ENCODE data around the gene GAS2L3. TPM values are rescaled to one million over a fixed set of nuclear protein-coding genes. Genes with fewer than 3 reads are reported as not detected.

GAS2L3 gene
- polyA plus RNA-seq, 1 experiment = 9.1 TPM

DNA sequence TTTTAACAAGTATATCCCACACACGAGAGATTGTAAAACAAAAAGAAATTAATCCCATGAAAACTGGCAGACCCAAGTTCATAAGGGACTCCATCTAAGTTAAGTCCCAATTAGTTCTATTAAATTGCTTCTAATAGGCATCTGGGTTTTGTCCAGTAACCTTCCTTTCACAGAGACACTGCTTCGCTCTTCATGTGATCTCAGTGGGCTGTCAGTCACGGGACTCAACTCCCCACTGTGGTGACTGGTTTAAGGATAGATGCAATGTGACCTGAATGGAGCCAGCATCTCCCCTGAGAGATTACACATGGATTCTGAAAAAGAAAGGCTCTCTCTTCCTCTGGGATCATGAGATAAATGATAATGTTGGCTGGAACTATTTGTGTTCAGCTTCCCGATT, 96.4 kb downstream of the GAS2L3 start:
- Histone ChIP-seq H3K27ac (ENCODE audit: low read depth, low read length) (no peak overlapping the region), H3K9me3 (ENCODE audit: control insufficient read depth, insufficient read depth, low read length) (no peaks in the 10 kb centered on the region), H3K4me3 (ENCODE audit: low read depth, low read length) (no peak overlapping the region), H3K27me3 (ENCODE audit: control insufficient read depth, insufficient read depth, low read length) (no peaks in the 10 kb centered on the region)
- no peak for DNase-seq (ENCODE audit: low read depth, low spot score)
- ChIA-PET POLR2A (no interaction called here), CTCF (interaction anchor here (1.0 kb wide), 1 partner anchor 11 kb away, joined by 3 read pairs; no protein-coding TSS in a partner anchor)
- TF ChIP-seq, protein P1, sequence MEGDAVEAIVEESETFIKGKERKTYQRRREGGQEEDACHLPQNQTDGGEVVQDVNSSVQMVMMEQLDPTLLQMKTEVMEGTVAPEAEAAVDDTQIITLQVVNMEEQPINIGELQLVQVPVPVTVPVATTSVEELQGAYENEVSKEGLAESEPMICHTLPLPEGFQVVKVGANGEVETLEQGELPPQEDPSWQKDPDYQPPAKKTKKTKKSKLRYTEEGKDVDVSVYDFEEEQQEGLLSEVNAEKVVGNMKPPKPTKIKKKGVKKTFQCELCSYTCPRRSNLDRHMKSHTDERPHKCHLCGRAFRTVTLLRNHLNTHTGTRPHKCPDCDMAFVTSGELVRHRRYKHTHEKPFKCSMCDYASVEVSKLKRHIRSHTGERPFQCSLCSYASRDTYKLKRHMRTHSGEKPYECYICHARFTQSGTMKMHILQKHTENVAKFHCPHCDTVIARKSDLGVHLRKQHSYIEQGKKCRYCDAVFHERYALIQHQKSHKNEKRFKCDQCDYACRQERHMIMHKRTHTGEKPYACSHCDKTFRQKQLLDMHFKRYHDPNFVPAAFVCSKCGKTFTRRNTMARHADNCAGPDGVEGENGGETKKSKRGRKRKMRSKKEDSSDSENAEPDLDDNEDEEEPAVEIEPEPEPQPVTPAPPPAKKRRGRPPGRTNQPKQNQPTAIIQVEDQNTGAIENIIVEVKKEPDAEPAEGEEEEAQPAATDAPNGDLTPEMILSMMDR (IDR thresholded peaks at IDR 0.05; ENCODE audit: low read depth, low read length) = no peak

DNA sequence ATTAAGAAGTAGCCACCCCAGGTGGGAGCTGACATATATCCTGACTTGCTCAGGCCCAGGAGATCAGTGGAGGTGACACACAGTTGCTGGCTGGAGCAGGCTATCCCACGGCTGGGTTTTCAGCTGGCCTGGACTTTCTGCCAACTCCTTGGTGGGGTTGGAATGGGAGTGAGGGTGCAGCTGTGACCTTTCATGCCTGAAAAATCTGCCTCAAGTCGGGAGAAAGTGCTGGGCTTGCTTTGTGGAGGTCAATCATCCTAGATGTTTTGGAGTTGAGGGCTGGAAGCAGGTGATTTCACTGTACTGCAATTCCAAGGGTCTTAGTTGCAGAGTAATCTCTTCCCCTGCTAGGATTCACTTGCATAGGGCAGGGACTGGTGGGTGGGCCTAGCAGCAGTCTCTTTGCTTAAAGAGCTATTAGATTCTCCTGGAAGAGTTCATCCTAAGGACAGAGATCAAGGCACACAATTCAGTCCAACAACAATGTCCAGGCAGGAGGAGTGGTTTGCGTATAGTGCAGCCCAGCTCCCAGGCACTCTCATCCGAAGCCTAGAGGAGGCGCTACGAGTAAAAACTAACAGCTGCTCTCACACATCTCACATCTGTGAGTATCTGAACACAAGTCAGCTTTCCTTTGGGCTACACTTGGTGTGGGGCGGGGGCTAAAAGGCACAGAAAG, 98.1 kb downstream of the GAS2L3 start:
- no peak for DNase-seq (ENCODE audit: low read depth, low spot score)
- ChIA-PET CTCF (interaction anchor here (0.6 to 2.6 kb wide), 10 partner anchors 8 to 631 kb away, joined by 3 to 12 read pairs (median 4); partner anchors contain the start of gene GAS2L3), POLR2A (no interaction called here)
- Histone ChIP-seq H3K27ac (ENCODE audit: low read depth, low read length) (no peak overlapping the region), H3K9me3 (ENCODE audit: control insufficient read depth, insufficient read depth, low read length) (no peaks in the 10 kb centered on the region), H3K27me3 (ENCODE audit: control insufficient read depth, insufficient read depth, low read length) (no peaks in the 10 kb centered on the region), H3K4me3 (ENCODE audit: low read depth, low read length) (no peak overlapping the region)
- TF ChIP-seq, protein P1 (IDR thresholded peaks at IDR 0.05; ENCODE audit: low read depth, low read length) = no peak

- DNase-seq (ENCODE audit: low read depth, low spot score) = no peak
- CTCF ChIA-PET = interaction anchor here (0.6 to 2.6 kb wide), 14 partner anchors 8 to 632 kb away, joined by 3 to 12 read pairs (median 4); partner anchors contain the start of gene GAS2L3
- Histone ChIP-seq H3K27me3 (ENCODE audit: control insufficient read depth, insufficient read depth, low read length) (no peaks in the 10 kb centered on the region), H3K27ac (ENCODE audit: low read depth, low read length) (no peak overlapping the region), H3K9me3 (ENCODE audit: control insufficient read depth, insufficient read depth, low read length) (no peaks in the 10 kb centered on the region), H3K4me3 (ENCODE audit: low read depth, low read length) (no peak overlapping the region)
- TF ChIP-seq, protein P1 (IDR thresholded peaks at IDR 0.05; ENCODE audit: low read depth, low read length) = peak; percentile 53
- POLR2A ChIA-PET = no interaction called here
Measured at GRCh38 chr12:100672075-100672592, 98.7 kb downstream of the GAS2L3 start.

DNA sequence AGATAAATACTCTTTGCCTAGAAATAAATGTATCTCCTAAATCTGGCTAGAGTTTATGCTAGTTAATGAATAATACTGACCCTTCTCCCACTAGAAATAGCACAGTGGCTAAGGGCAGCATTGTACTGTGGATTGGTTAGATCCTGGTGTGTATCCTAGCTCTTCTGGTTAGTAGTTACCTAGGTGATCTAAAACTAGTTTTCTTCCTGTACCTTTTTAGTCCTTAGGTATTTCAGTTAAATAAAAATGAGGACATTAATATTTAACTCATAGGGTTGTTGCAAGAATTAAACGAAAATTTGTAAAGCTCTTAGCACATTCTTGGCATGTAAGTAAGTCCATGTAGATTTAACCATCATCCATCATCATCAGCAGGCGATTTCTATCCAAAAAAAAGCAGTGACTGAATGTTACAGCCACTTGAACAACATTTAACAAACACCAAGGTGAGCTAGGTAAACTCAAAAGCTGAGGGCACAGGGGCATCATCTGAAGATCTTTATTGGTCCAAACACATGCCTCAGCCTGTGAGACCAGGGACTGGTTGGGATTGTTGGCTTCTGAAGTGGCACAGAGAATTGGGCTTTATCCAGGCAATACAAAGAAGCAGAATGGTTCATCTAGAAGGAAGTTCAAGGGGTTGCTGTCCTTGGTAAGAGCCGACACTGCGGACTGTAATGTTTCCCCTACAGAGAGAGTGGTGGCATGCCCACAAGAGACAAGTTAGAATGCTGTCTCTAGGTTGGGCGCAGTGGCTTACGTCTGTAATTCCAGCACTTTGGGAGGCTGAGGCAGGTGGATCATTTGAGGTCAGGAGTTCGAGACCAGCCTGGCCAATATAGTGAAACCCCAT, 100.8 kb downstream of the GAS2L3 start:
- H3K27ac ChIP-seq (ENCODE audit: low read depth, low read length) = no peak overlapping the region
- no peaks in the 10 kb centered on the region for H3K27me3 ChIP-seq (ENCODE audit: control insufficient read depth, insufficient read depth, low read length)
- ChIA-PET CTCF (interaction anchor here (1.2 kb wide), 1 partner anchor 325 kb away, joined by 3 read pairs; no protein-coding TSS in a partner anchor), POLR2A (no interaction called here)
- no peak for DNase-seq (ENCODE audit: low read depth, low spot score)
- TF ChIP-seq, protein P1 (IDR thresholded peaks at IDR 0.05; ENCODE audit: low read depth, low read length) = no peak
- no peak overlapping the region for H3K4me3 ChIP-seq (ENCODE audit: low read depth, low read length)
- no peaks in the 10 kb centered on the region for H3K9me3 ChIP-seq (ENCODE audit: control insufficient read depth, insufficient read depth, low read length)

Small RNA genes lying within 50 kb of the gene (small RNA-seq; reads per million reads assigned to genes)
- gene AC010200.2 (ENCODE audit: insufficient read length, low read depth) = not detected

Other genes with a start within 250 kb of the GAS2L3 start
- not detected in 2 replicates for gene SLC17A8, start 216.6 kb upstream of the GAS2L3 start, polyA plus RNA-seq (2011; rRNA removed)
- gene NR1H4, start 99.8 kb upstream of the GAS2L3 start, polyA plus RNA-seq (2011; rRNA removed) = not detected in 2 replicates
- gene ANO4, start 221.1 kb downstream of the GAS2L3 start, polyA plus RNA-seq (2011; rRNA removed) = 6.4 and 7.5 TPM in 2 replicates